WTC11 (cell line): ENCODE data around the gene PROZ. TPM values are rescaled to one million over a fixed set of nuclear protein-coding genes. Genes with fewer than 3 reads are reported as not detected.

Experiments used
- ATAC-seq: fragments of 200-7000 bp; cut with Tn5 transposase; 2 replicates; pipeline ENCODE4 v1.10.0; 2021; ENCODE audit warnings: mild to moderate bottlenecking, moderate library complexity
- CTCF ChIA-PET: fragments of 300-600 bp; sonication (Branson Sonifier 250); formaldehyde crosslinking; loops from one replicate; lab custom pipeline; 2021; ENCODE audit warnings: antibody characterized with exemption; lab: Charles Lee
- POLR2A ChIA-PET: fragments of 350-600 bp; sonication (Branson Sonifier 250); formaldehyde crosslinking; loops from one replicate; lab custom pipeline; 2021; ENCODE audit warnings: antibody characterized with exemption; lab: Charles Lee
- DNase-seq: peaks from one replicate; pipeline ENCODE4 v3.0.0; 2021; ENCODE audit warnings: low spot score
- H3K27ac Mint-ChIP-seq: 2 replicates; pipeline ENCODE4 v1.8.0; 2021; ENCODE audit warnings: mixed read lengths
- H3K27me3 Mint-ChIP-seq: 2 replicates; pipeline ENCODE4 v1.8.0; 2021; ENCODE audit warnings: low read depth, mild to moderate bottlenecking, moderate library complexity, mixed read lengths
- H3K36me3 Mint-ChIP-seq: 2 replicates; pipeline ENCODE4 v1.8.0; 2021; ENCODE audit warnings: mixed read lengths
- H3K4me1 Mint-ChIP-seq: 2 replicates; pipeline ENCODE4 v1.8.0; 2022; ENCODE audit warnings: mixed read lengths
- H3K4me3 Mint-ChIP-seq: 2 replicates; pipeline ENCODE4 v1.8.0; 2021; ENCODE audit warnings: mild to moderate bottlenecking, moderate library complexity, mixed read lengths
- H3K9me3 Mint-ChIP-seq: 2 replicates; pipeline ENCODE4 v1.8.0; 2021; ENCODE audit warnings: mixed read lengths
- ATF2 ChIP-seq: sonication (generic); formaldehyde crosslinking; IDR thresholded peaks from 2 replicates; pipeline ENCODE4 v1.8.1; 2022; ENCODE audit warnings: low read depth, missing genetic modification reagents, borderline replicate concordance
- CREM ChIP-seq: sonication (generic); formaldehyde crosslinking; IDR thresholded peaks from 2 replicates; pipeline ENCODE4 v1.8.1; 2022; ENCODE audit warnings: mild to moderate bottlenecking, missing genetic modification reagents, moderate library complexity
- EMX1 ChIP-seq: fragments of 250-450 bp; sonication (Bioruptor Pico); IDR thresholded peaks from 2 replicates; pipeline ENCODE4 v1.8.0; 2021; ENCODE audit warnings: mild to moderate bottlenecking
- ESRRA ChIP-seq: sonication (generic); formaldehyde crosslinking; IDR thresholded peaks from 2 replicates; pipeline ENCODE4 v1.8.1; 2022; ENCODE audit warnings: mild to moderate bottlenecking, missing genetic modification reagents, borderline replicate concordance
- GABPB1 ChIP-seq: sonication (generic); formaldehyde crosslinking; IDR thresholded peaks from 2 replicates; pipeline ENCODE4 v1.8.1; 2023; ENCODE audit warnings: mild to moderate bottlenecking, missing genetic modification reagents
- GTF2I ChIP-seq: fragments of 250-450 bp; sonication (Bioruptor Pico); conservative IDR thresholded peaks from 2 replicates; pipeline ENCODE4 v1.4.0; 2021; ENCODE audit warnings: mild to moderate bottlenecking
- IRF2 ChIP-seq: sonication (generic); formaldehyde crosslinking; IDR thresholded peaks from 2 replicates; pipeline ENCODE4 v1.8.0; 2022; ENCODE audit warnings: low read depth, missing genetic modification reagents, borderline replicate concordance
- JAZF1 ChIP-seq: fragments of 250-450 bp; sonication (Bioruptor Pico); IDR thresholded peaks from 2 replicates; pipeline ENCODE4 v1.9.0; 2021; ENCODE audit warnings: moderate library complexity, mild to moderate bottlenecking, inconsistent platforms
- MAX ChIP-seq: sonication (generic); formaldehyde crosslinking; IDR thresholded peaks from 2 replicates; pipeline ENCODE4 v1.8.0; 2022; ENCODE audit warnings: mild to moderate bottlenecking, missing genetic modification reagents
- MYBL2 ChIP-seq: sonication (generic); formaldehyde crosslinking; IDR thresholded peaks from 2 replicates; pipeline ENCODE4 v1.8.1; 2023; ENCODE audit warnings: mild to moderate bottlenecking, moderate library complexity, missing genetic modification reagents
- NR1H2 ChIP-seq: sonication (generic); formaldehyde crosslinking; IDR thresholded peaks from 2 replicates; pipeline ENCODE4 v1.9.0; 2021; ENCODE audit warnings: mild to moderate bottlenecking, moderate library complexity, missing genetic modification reagents
- PRRX2 ChIP-seq: fragments of 250-450 bp; sonication (Bioruptor Pico); IDR thresholded peaks from 2 replicates; pipeline ENCODE4 v1.8.0; 2021; ENCODE audit warnings: mild to moderate bottlenecking
- RORB ChIP-seq: fragments of 250-450 bp; sonication (Bioruptor Pico); IDR thresholded peaks from 2 replicates; pipeline ENCODE4 v1.9.0; 2021; ENCODE audit warnings: mild to moderate bottlenecking
- SOX15 ChIP-seq: fragments of 250-450 bp; sonication (Bioruptor Pico); IDR thresholded peaks from 2 replicates; pipeline ENCODE4 v1.9.0; 2021; ENCODE audit warnings: mild to moderate bottlenecking
- STAT6 ChIP-seq: sonication (generic); formaldehyde crosslinking; conservative IDR thresholded peaks from 2 replicates; pipeline ENCODE4 v1.8.1; 2023; ENCODE audit warnings: mild to moderate bottlenecking, low read depth, missing genetic modification reagents, moderate library complexity
- USF1 ChIP-seq: sonication (generic); formaldehyde crosslinking; IDR thresholded peaks from 2 replicates; pipeline ENCODE4 v1.8.0; 2022; ENCODE audit warnings: mild to moderate bottlenecking, missing genetic modification reagents
- ZMAT4 ChIP-seq: fragments of 250-450 bp; sonication (Bioruptor Pico); IDR thresholded peaks from 2 replicates; pipeline ENCODE4 v1.9.0; 2021; ENCODE audit warnings: mild to moderate bottlenecking
- ZNF121 ChIP-seq: sonication (generic); formaldehyde crosslinking; IDR thresholded peaks from 2 replicates; pipeline ENCODE4 v1.8.0; 2023; ENCODE audit warnings: missing genetic modification reagents
- ZNF232 ChIP-seq: sonication (generic); formaldehyde crosslinking; IDR thresholded peaks from 2 replicates; pipeline ENCODE4 v1.8.0; 2022; ENCODE audit warnings: mild to moderate bottlenecking, missing genetic modification reagents
- ZNF396 ChIP-seq: fragments of 250-450 bp; sonication (Bioruptor Pico); IDR thresholded peaks from 2 replicates; pipeline ENCODE4 v1.8.0; 2021; ENCODE audit warnings: mild to moderate bottlenecking, moderate library complexity, borderline replicate concordance
- ZSCAN18 ChIP-seq: fragments of 250-450 bp; sonication (Bioruptor Pico); IDR thresholded peaks from 2 replicates; pipeline ENCODE4 v2.1.2; 2022; ENCODE audit warnings: mild to moderate bottlenecking, moderate library complexity
- total RNA-seq: library from RNA; stranded (reverse); gene quantifications from 3 replicates; pipeline ENCODE4 v1.2.3, GENCODE V29; 2021
- TF ChIP-seq, protein P1 (sequence below): fragments of 250-450 bp; sonication (Bioruptor Pico); conservative IDR thresholded peaks from 2 replicates; pipeline ENCODE4 v1.9.0; 2021; ENCODE audit warnings: mild to moderate bottlenecking
- TF ChIP-seq, protein P2 (sequence below): sonication (generic); formaldehyde crosslinking; IDR thresholded peaks from 2 replicates; pipeline ENCODE4 v1.8.1; 2023; ENCODE audit warnings: mild to moderate bottlenecking, missing genetic modification reagents, moderate library complexity

Gene PROZ
- total RNA-seq, 1 experiment from 2014 or later: not detected

GRCh38 chr13:113208421-113209335, 50.2 kb downstream of the PROZ start, which contains the start of gene PCID2:
Gene PCID2, minus strand, starts transcription at chr13:113208669. Its CDS starts 35 bp downstream, at chr13:113208634.
- H3K4me1 Mint-ChIP-seq: peaks cover 50% of the 10 kb centered on the region
- no peaks in the 10 kb centered on the region for H3K27me3 Mint-ChIP-seq
- H3K36me3 Mint-ChIP-seq: peaks cover 32% of the 10 kb centered on the region; the same call in 1 of the 2 replicates
- peak within 1 kb of the TSS; percentile 93 for H3K4me3 Mint-ChIP-seq
- POLR2A ChIA-PET: interaction anchor here (0.6 to 1.5 kb wide), 6 partner anchors 10 to 287 kb away, joined by 3 read pairs; no protein-coding TSS in a partner anchor
- CTCF ChIA-PET: interaction anchor here (0.6 to 1.6 kb wide), 2 partner anchors 30 to 354 kb away, joined by 4 read pairs; no protein-coding TSS in a partner anchor
- ATAC-seq: peak; percentile 75
- H3K9me3 Mint-ChIP-seq: no peaks in the 10 kb centered on the region
- H3K27ac Mint-ChIP-seq: peak within 1 kb of the TSS; percentile 76
- peak; percentile 89 for DNase-seq
- peak; percentile 96 for TF ChIP-seq GABPB1
- TF ChIP-seq NR1H2 (CRISPR knock-in tag): no peak
- TF ChIP-seq PRRX2: no peak
- peak; percentile 95 for TF ChIP-seq MYBL2 (CRISPR knock-in tag)
- 0 out of 2 replicates have a peak, but pooled peaks have one; percentile 4 for TF ChIP-seq STAT6 (CRISPR knock-in tag)
- TF ChIP-seq CREM (CRISPR knock-in tag): peak; percentile 97
- peak; percentile 53; the same call in 1 of the 2 replicates for TF ChIP-seq ATF2 (CRISPR knock-in tag)
- 0 out of 2 replicates have a peak, but pooled peaks have one; percentile 59 for TF ChIP-seq IRF2 (CRISPR knock-in tag)
- TF ChIP-seq ZNF121 (CRISPR knock-in tag): peak; percentile 57; the same call in 1 of the 2 replicates
- TF ChIP-seq ZSCAN18 (CRISPR knock-in tag): peak; percentile 21; the same call in 1 of the 2 replicates
- TF ChIP-seq, protein P1, sequence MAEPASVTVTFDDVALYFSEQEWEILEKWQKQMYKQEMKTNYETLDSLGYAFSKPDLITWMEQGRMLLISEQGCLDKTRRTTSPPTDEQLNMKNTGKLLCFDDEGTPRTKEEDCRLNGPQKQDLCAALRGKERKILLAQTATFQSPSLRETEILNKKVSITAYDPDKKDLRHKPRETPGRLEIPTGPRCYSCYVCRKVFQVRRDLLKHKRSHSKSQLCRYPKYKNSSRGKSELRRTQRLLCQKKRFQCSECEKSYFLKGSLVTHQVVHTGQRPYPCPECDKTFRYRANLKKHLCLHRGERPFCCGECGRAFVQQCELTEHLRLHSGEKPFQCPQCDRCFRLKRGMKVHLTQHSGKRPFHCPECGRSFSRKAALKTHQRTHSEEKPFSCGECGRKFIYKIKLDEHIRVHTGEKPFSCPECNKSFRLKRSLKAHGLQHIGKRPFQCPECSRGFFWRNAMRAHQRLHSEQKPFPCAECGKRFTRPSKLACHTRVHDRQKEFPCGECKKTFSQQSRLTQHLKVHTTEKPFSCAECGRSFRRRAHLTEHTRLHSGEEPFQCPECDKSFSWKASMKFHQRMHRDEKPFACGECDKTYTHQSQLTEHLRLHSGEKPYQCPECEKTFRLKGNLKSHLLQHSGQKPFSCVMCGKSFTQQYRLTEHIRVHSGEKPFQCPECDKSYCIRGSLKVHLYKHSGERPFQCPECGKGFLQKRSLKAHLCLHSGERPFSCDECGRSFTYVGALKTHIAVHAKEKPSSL (CRISPR knock-in tag): no peak
- TF ChIP-seq, protein P2, sequence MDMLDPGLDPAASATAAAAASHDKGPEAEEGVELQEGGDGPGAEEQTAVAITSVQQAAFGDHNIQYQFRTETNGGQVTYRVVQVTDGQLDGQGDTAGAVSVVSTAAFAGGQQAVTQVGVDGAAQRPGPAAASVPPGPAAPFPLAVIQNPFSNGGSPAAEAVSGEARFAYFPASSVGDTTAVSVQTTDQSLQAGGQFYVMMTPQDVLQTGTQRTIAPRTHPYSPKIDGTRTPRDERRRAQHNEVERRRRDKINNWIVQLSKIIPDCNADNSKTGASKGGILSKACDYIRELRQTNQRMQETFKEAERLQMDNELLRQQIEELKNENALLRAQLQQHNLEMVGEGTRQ (CRISPR knock-in tag): 0 out of 2 replicates have a peak, but pooled peaks have one; percentile 42
- TF ChIP-seq JAZF1 (CRISPR knock-in tag): no peak
- TF ChIP-seq USF1 (CRISPR knock-in tag): peak; percentile 56; the same call in 1 of the 2 replicates
- no peak for TF ChIP-seq RORB (CRISPR knock-in tag)
- 0 out of 2 replicates have a peak, but pooled peaks have one; percentile 34 for TF ChIP-seq ZMAT4 (CRISPR knock-in tag)
- peak; percentile 94 for TF ChIP-seq ZNF232 (CRISPR knock-in tag)
- TF ChIP-seq SOX15: no peak
- TF ChIP-seq MAX (CRISPR knock-in tag): peak; percentile 84
- peak; percentile 78; the same call in 1 of the 2 replicates for TF ChIP-seq EMX1 (CRISPR knock-in tag)
- peak; percentile 41; the same call in 1 of the 2 replicates for TF ChIP-seq GTF2I (CRISPR knock-in tag)
- TF ChIP-seq ESRRA (CRISPR knock-in tag): peak; percentile 87
- no peak for TF ChIP-seq ZNF396 (CRISPR knock-in tag)
